Measurements from ENCODE around the gene KRTAP2-4. TPM values are rescaled to one million over a fixed set of nuclear protein-coding genes. Genes with fewer than 3 reads are reported as not detected.
"Not testable (repeated sequence)": the region's sequence is repeated elsewhere in the genome, so short reads cannot be mapped to it uniquely, and the experiment has no call there.

The KRTAP2-4 gene, protein sequence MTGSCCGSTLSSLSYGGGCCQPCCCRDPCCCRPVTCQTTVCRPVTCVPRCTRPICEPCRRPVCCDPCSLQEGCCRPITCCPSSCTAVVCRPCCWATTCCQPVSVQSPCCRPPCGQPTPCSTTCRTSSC
- polyA plus RNA-seq (2013, experiment 1 of 2): not detected
- not detected for polyA plus RNA-seq (2013, experiment 2 of 2)

DNA sequence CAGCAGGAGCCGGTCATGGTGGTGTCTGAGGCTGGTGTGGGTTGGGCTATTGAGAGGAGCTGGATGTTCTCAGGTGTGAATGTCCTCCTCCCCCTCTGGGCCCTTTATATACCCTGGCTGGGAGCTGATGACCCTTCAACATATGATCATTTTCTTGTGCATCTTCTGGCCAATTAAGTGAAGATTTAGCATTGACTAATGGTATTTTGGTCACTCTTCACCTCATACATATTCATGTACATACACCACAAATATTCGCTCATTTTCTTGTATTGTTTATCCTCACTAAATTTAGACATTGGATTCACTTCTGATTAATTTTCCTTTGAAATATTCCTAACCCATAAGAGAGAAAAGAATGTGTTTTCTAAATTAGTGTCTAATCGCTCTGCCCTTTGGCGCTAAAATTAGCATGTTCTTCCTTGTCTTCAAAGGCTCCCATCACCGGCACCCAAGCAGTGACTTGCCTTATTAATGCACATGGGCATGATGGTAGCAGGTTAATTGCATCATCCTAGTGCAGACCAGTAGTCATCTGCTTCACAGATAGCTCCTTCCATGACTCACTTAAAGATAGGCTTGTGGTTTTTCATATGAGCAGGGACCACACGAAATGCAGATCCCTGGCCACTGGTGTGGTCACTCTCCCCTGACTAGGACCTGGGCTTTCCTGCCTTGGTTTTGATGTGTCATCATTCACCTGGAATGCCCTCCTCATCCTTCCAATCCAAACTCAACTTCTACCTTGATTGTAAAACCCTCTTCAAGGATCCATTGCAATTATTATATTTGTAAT lies at the start of gene KRTAP2-4:
KRTAP2-4 (minus strand) TSS at position 51 of the 796 bp plus-strand sequence; CDS start at position 17, 34 bp downstream.
- no peaks in the 10 kb centered on the region for H3K79me1 ChIP-seq (ENCODE audit: low read length)
- no peaks in the 10 kb centered on the region for H3K36me3 ChIP-seq (ENCODE audit: control insufficient read depth, insufficient read depth, low read length)
- no peak within 1 kb of the TSS for H4K5ac ChIP-seq (ENCODE audit: low read length)
- H2BK120ac ChIP-seq (ENCODE audit: low read depth, low read length): no peak within 1 kb of the TSS
- H3K23ac ChIP-seq (ENCODE audit: low read length): no peak within 1 kb of the TSS
- no peak within 1 kb of the TSS for H3K4me3 ChIP-seq (ENCODE audit: low read length)
- H3K4ac ChIP-seq (ENCODE audit: low read depth, low read length): no peak within 1 kb of the TSS
- H3K56ac ChIP-seq (ENCODE audit: low read length): no peak within 1 kb of the TSS
- no CpG with 5 or more reads among the region's 6 CpGs for WGBS (ENCODE audit: extremely low coverage, insufficient coverage, low lambda C conversion rate)
- H2BK15ac ChIP-seq (replicated peaks; ENCODE audit: low read depth): no peak within 1 kb of the TSS
- no peak within 1 kb of the TSS for H2AK5ac ChIP-seq (ENCODE audit: low read length)
- H3K18ac ChIP-seq (ENCODE audit: low read length): no peak within 1 kb of the TSS
- H3K27me3 ChIP-seq (ENCODE audit: insufficient read depth, low read length, poor library complexity): no peaks in the 10 kb centered on the region
- no peaks in the 10 kb centered on the region for H3K79me2 ChIP-seq (ENCODE audit: control insufficient read depth, insufficient read depth, low read length)
- no peak within 1 kb of the TSS for H4K8ac ChIP-seq (ENCODE audit: low read depth, low read length)
- H3K27ac ChIP-seq (ENCODE audit: low read depth, low read length): no peak within 1 kb of the TSS
- H3K4me2 ChIP-seq (ENCODE audit: low read length): no peak within 1 kb of the TSS
- no peak within 1 kb of the TSS for H2BK5ac ChIP-seq (ENCODE audit: low read length)
- DNase-seq: no peak
- no peaks in the 10 kb centered on the region for H3K4me1 ChIP-seq (ENCODE audit: control insufficient read depth, low read depth, low read length)
- no peak within 1 kb of the TSS for H3K9ac ChIP-seq (ENCODE audit: low read length)

DNA sequence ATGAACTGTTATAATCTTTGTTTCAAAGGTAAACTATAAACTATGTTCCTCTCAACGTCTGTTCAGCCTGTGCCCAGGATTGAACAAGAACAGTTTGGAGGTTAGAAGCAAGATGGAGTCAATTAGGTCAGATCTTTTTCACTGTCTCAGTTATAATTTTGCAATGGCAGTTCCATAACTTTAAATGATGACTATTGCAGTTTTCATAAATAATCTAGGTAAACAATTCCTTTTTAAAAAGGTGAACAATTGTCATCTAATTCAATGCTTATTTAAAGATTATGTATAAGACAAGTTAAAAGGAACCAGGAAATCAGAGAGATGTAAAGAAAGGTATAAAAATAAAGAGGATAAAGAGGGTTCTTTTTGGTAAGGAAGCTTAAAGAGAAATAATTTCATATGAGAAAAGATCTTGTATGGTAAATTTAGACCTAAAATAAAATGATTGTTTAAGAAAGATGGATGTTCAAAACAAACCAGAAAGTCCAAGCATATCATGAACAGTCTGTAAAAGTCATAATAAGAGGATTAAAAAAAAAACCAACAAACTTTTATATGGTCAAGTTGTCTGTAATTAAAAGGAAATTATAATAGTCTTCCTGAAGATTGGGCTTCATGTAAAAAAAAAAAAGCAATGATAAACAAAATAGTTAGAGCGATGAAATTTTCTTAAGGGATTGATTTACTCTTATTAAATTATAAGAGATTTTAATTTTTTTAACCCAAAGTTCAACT lies 45.6 kb upstream of the KRTAP2-4 start:
- Histone ChIP-seq H2BK15ac (replicated peaks; ENCODE audit: low read depth) (no peak overlapping the region), H3K4ac (ENCODE audit: low read depth, low read length) (no peak overlapping the region), H3K27ac (ENCODE audit: low read depth, low read length) (no peak overlapping the region), H3K79me1 (ENCODE audit: low read length) (no peaks in the 10 kb centered on the region), H3K79me2 (ENCODE audit: control insufficient read depth, insufficient read depth, low read length) (no peaks in the 10 kb centered on the region), H3K9ac (ENCODE audit: low read length) (no peak overlapping the region), H3K36me3 (ENCODE audit: control insufficient read depth, insufficient read depth, low read length) (no peaks in the 10 kb centered on the region), H2BK5ac (ENCODE audit: low read length) (no peak overlapping the region), H3K4me1 (ENCODE audit: control insufficient read depth, low read depth, low read length) (no peaks in the 10 kb centered on the region), H3K56ac (ENCODE audit: low read length) (no peak overlapping the region), H3K18ac (ENCODE audit: low read length) (no peak overlapping the region), H2BK120ac (ENCODE audit: low read depth, low read length) (no peak overlapping the region), H3K23ac (ENCODE audit: low read length) (no peak overlapping the region), H4K5ac (ENCODE audit: low read length) (no peak overlapping the region), H3K4me3 (ENCODE audit: low read length) (no peak overlapping the region), H3K4me2 (ENCODE audit: low read length) (no peak overlapping the region), H2AK5ac (ENCODE audit: low read length) (no peak overlapping the region), H3K27me3 (ENCODE audit: insufficient read depth, low read length, poor library complexity) (no peaks in the 10 kb centered on the region), H4K8ac (ENCODE audit: low read depth, low read length) (no peak overlapping the region)
- WGBS (ENCODE audit: extremely low coverage, insufficient coverage, low lambda C conversion rate): no CpG with 5 or more reads among the region's 2 CpGs
- peak; percentile 4 for DNase-seq

DNA sequence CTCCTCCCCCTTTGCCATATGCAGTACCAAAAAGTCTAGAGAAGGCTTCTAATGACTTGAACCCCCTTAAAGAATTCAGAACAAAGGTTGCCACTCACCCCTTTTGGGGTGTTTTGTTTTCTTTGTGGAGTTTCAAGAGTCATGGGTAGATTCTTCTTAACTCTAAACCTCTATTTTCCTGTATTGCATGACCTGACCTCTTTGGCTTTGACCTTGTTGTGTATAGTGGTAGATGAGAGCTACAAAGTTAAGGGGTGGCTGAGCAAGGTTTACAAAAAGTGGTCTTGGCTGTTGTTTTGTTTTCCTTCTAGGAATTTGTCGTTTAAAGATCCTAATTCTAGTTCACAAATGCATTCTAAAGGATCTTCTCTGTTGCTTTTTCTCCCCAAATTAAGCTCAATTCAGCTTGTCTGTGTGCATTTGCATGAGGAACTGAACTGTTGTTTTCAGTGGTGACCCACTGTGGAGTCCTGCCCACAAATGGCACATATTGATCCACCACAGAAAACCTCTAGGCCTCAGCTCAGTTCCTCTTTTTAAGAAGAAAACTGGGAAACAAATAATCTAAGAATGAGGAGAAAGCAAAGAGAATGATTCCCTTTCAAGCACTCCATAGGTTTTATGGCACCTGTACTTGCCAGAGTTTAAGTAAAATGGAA lies 43.2 kb upstream of the KRTAP2-4 start:
- no CpG with 5 or more reads among the region's 1 CpG for WGBS (ENCODE audit: extremely low coverage, insufficient coverage, low lambda C conversion rate)
- H2BK5ac ChIP-seq (ENCODE audit: low read length); H3K56ac ChIP-seq (ENCODE audit: low read length); H3K27me3 ChIP-seq (ENCODE audit: insufficient read depth, low read length, poor library complexity); H4K5ac ChIP-seq (ENCODE audit: low read length); H4K8ac ChIP-seq (ENCODE audit: low read depth, low read length); H3K4me1 ChIP-seq (ENCODE audit: control insufficient read depth, low read depth, low read length); H3K79me1 ChIP-seq (ENCODE audit: low read length); H3K4ac ChIP-seq (ENCODE audit: low read depth, low read length); H3K79me2 ChIP-seq (ENCODE audit: control insufficient read depth, insufficient read depth, low read length); DNase-seq; H3K9ac ChIP-seq (ENCODE audit: low read length); H3K27ac ChIP-seq (ENCODE audit: low read depth, low read length); H2AK5ac ChIP-seq (ENCODE audit: low read length); H2BK15ac ChIP-seq (replicated peaks; ENCODE audit: low read depth); H3K36me3 ChIP-seq (ENCODE audit: control insufficient read depth, insufficient read depth, low read length); H3K23ac ChIP-seq (ENCODE audit: low read length); H3K4me2 ChIP-seq (ENCODE audit: low read length); H3K4me3 ChIP-seq (ENCODE audit: low read length); H3K18ac ChIP-seq (ENCODE audit: low read length); H2BK120ac ChIP-seq (ENCODE audit: low read depth, low read length): not testable (repeated sequence)

DNA sequence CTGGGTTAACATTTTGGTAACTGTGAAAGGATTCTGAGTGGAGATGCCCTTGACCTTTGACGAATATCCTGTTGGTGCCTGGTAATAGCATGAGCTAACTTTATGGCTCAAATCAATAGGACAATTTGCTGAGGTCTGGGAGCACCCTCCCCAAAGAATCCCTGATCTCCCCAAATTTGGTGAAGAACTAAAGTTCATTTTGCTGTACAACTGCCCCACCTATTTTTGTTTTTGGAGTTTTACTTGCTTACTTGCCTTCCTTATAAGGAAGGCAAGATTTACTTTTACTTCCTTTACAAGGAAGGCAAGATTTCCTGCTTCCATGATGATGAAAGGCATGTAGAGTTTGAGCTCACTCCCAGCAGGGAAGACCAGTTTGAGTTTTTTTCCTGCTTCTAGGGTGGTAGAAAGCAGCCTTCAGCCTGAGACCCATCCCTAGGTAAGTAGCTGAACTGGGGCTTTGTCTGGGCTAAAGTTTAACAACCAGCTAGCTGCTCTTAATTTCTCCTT lies 42.3 kb upstream of the KRTAP2-4 start:
- WGBS (ENCODE audit: extremely low coverage, insufficient coverage, low lambda C conversion rate): no CpG with 5 or more reads among the region's 1 CpG
- Histone ChIP-seq H3K18ac (ENCODE audit: low read length) (no peak overlapping the region), H2BK120ac (ENCODE audit: low read depth, low read length) (no peak overlapping the region), H3K9ac (ENCODE audit: low read length) (no peak overlapping the region), H2BK5ac (ENCODE audit: low read length) (no peak overlapping the region), H3K56ac (ENCODE audit: low read length) (no peak overlapping the region), H2AK5ac (ENCODE audit: low read length) (no peak overlapping the region), H3K36me3 (ENCODE audit: control insufficient read depth, insufficient read depth, low read length) (no peaks in the 10 kb centered on the region), H3K4ac (ENCODE audit: low read depth, low read length) (no peak overlapping the region), H3K23ac (ENCODE audit: low read length) (no peak overlapping the region), H3K4me2 (ENCODE audit: low read length) (no peak overlapping the region), H4K5ac (ENCODE audit: low read length) (no peak overlapping the region), H3K27ac (ENCODE audit: low read depth, low read length) (no peak overlapping the region), H3K79me2 (ENCODE audit: control insufficient read depth, insufficient read depth, low read length) (no peaks in the 10 kb centered on the region), H2BK15ac (replicated peaks; ENCODE audit: low read depth) (no peak overlapping the region), H3K4me1 (ENCODE audit: control insufficient read depth, low read depth, low read length) (no peaks in the 10 kb centered on the region), H3K27me3 (ENCODE audit: insufficient read depth, low read length, poor library complexity) (no peaks in the 10 kb centered on the region), H4K8ac (ENCODE audit: low read depth, low read length) (no peak overlapping the region), H3K4me3 (ENCODE audit: low read length) (no peak overlapping the region), H3K79me1 (ENCODE audit: low read length) (no peaks in the 10 kb centered on the region)
- DNase-seq: no peak

DNA sequence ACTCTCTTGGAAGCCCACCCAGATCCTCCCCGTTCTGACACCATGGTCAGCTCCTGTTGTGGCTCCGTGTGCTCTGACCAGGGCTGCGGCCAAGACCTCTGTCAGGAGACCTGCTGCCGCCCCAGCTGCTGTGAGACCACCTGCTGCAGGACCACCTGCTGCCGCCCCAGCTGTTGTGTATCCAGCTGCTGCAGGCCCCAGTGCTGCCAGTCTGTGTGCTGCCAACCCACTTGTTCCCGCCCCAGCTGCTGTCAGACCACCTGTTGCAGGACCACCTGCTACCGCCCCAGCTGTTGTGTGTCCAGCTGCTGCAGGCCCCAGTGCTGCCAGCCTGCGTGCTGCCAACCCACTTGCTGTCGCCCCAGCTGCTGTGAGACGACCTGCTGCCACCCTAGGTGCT lies 39.7 kb upstream of the KRTAP2-4 start, which contains the start of gene KRTAP4-9:
KRTAP4-9 (plus strand) TSS at position 43 of the 400 bp plus-strand sequence; CDS start at position 43, 0 bp downstream.
- not testable (repeated sequence) for H3K56ac ChIP-seq (ENCODE audit: low read length); DNase-seq; H3K4me2 ChIP-seq (ENCODE audit: low read length); H4K8ac ChIP-seq (ENCODE audit: low read depth, low read length); H3K27ac ChIP-seq (ENCODE audit: low read depth, low read length); H4K5ac ChIP-seq (ENCODE audit: low read length); H3K9ac ChIP-seq (ENCODE audit: low read length); H3K23ac ChIP-seq (ENCODE audit: low read length); H3K36me3 ChIP-seq (ENCODE audit: control insufficient read depth, insufficient read depth, low read length); H2BK15ac ChIP-seq (replicated peaks; ENCODE audit: low read depth); H3K18ac ChIP-seq (ENCODE audit: low read length); H3K4me3 ChIP-seq (ENCODE audit: low read length); H3K4ac ChIP-seq (ENCODE audit: low read depth, low read length); H3K79me2 ChIP-seq (ENCODE audit: control insufficient read depth, insufficient read depth, low read length); H2BK120ac ChIP-seq (ENCODE audit: low read depth, low read length); H3K27me3 ChIP-seq (ENCODE audit: insufficient read depth, low read length, poor library complexity); H3K79me1 ChIP-seq (ENCODE audit: low read length); H2AK5ac ChIP-seq (ENCODE audit: low read length); H3K4me1 ChIP-seq (ENCODE audit: control insufficient read depth, low read depth, low read length); H2BK5ac ChIP-seq (ENCODE audit: low read length)
- WGBS (ENCODE audit: extremely low coverage, insufficient coverage, low lambda C conversion rate): no CpG with 5 or more reads among the region's 10 CpGs

Data from mesendoderm (in vitro differentiated cells).